K562 treated with DMSO at 1 percent for 24 hours (cell line): ENCODE measurements around the gene APLN. TPM values are rescaled to one million over a fixed set of nuclear protein-coding genes. Genes with fewer than 3 reads are reported as not detected.

Experiments used
- total RNA-seq: library from RNA; unstranded; fragments of 300-600 nt; gene quantifications from 2 replicates; pipeline ENCODE4 v1.2.3, GENCODE V29; 2022; ENCODE audit warnings: low read depth; ENCODE audit not compliant: insufficient read depth

Gene APLN
- 0.30 TPM in 1 of 2 replicates, not detected in the other for total RNA-seq

GRCh38 chrX:129654652-129655546, at the start of gene APLN:
TSS of gene APLN (minus strand) at chrX:129654956. CDS start at chrX:129654630, 326 bp downstream.

Other genes starting within 250 kb of the APLN start
- 6.0 and 6.9 TPM in 2 replicates for gene SMARCA1, start 131.5 kb downstream of the APLN start, total RNA-seq
- 7.6 and 7.7 TPM in 2 replicates for gene OCRL, start 114.7 kb downstream of the APLN start, total RNA-seq
- gene XPNPEP2, start 84.0 kb upstream of the APLN start, total RNA-seq = not detected in 2 replicates
- 0.46 and 0.94 TPM in 2 replicates for gene SASH3, start 125.0 kb upstream of the APLN start, total RNA-seq
- gene ZDHHC9, start 188.9 kb upstream of the APLN start, total RNA-seq = 12.9 and 15.2 TPM in 2 replicates